Left ventricle myocardium inferior (tissue), 1 donor: ENCODE measurements around the gene SLC12A3. TPM values are rescaled to one million over a fixed set of nuclear protein-coding genes. Genes with fewer than 3 reads are reported as not detected.

Experiments
- DNase-seq: peaks from one replicate; pipeline ENCODE4 v3.0.0-alpha.2; 2020
- H3K27ac ChIP-seq: fragments of 200-600 bp; replicated peaks from 2 replicates; pipeline ENCODE4 v1.8.0; 2021
- H3K27me3 ChIP-seq: fragments of 200-600 bp; 2 replicates; pipeline ENCODE4 v1.8.0; 2021; ENCODE audit warnings: low read depth
- H3K36me3 ChIP-seq: fragments of 200-600 bp; 2 replicates; pipeline ENCODE4 v1.8.0; 2021
- H3K4me1 ChIP-seq: fragments of 200-600 bp; 2 replicates; pipeline ENCODE4 v1.8.0; 2021
- H3K4me3 ChIP-seq: fragments of 200-600 bp; 2 replicates; pipeline ENCODE4 v1.8.0; 2021; ENCODE audit warnings: mild to moderate bottlenecking, moderate library complexity
- H3K9me3 ChIP-seq: fragments of 200-600 bp; replicated peaks from 2 replicates; pipeline ENCODE4 v1.8.0; 2021
- CTCF ChIP-seq: fragments of 200-600 bp; IDR thresholded peaks from 2 replicates; pipeline ENCODE4 v1.8.0; 2021; ENCODE audit warnings: antibody characterized with exemption, mild to moderate bottlenecking, borderline replicate concordance
- intact Hi-C: fragments of 100-400 bp; cut with micrococcal nuclease; formaldehyde crosslinking; loops from one replicate; pipeline ENCODE4 v1.11.0; 2022
- total RNA-seq: library from RNA; stranded (reverse); fragmentation: NEBNext Ultra II Directional; extraction: Animal tissue kit (Norgen Biotek cat#: 25700); gene quantifications from one replicate; pipeline ENCODE4 v1.2.1, GENCODE V29; 2021
- donor health status: DM: no; HTN: yes; CAD: no; lungs with severe emphysema.

Gene SLC12A3
- total RNA-seq, 1 donor from 2014 or later, result not detected

- no peak overlapping the region for H3K4me3 ChIP-seq
- no peaks in the 10 kb centered on the region for H3K9me3 ChIP-seq
- intact Hi-C loops, result no loop called here
- DNase-seq, result no peak
- H3K27me3 ChIP-seq, result no peaks in the 10 kb centered on the region
- H3K27ac ChIP-seq, result no peak overlapping the region
- TF ChIP-seq CTCF, result no peak
- H3K4me1 ChIP-seq, result peaks cover 9% of the 10 kb centered on the region
- no peaks in the 10 kb centered on the region for H3K36me3 ChIP-seq
These were observed 5.4 kb downstream of the SLC12A3 start for GRCh38 chr16:56870276-56870888.

GRCh38 chr16:56871172-56871593 is 6.2 kb downstream of the SLC12A3 start:
- Histone ChIP-seq H3K4me1 (peaks cover 9% of the 10 kb centered on the region), H3K4me3 (no peak overlapping the region), H3K36me3 (no peaks in the 10 kb centered on the region), H3K27ac (no peak overlapping the region), H3K9me3 (no peaks in the 10 kb centered on the region), H3K27me3 (no peaks in the 10 kb centered on the region)
- intact Hi-C loops, result no loop called here
- no peak for TF ChIP-seq CTCF
- DNase-seq, result no peak

- intact Hi-C loops, result no loop called here
- TF ChIP-seq CTCF, result no peak
- no peaks in the 10 kb centered on the region for H3K4me1 ChIP-seq
- no peaks in the 10 kb centered on the region for H3K9me3 ChIP-seq
- no peaks in the 10 kb centered on the region for H3K27me3 ChIP-seq
- peak; percentile 26 for DNase-seq
- no peak overlapping the region for H3K4me3 ChIP-seq
- no peaks in the 10 kb centered on the region for H3K36me3 ChIP-seq
- no peak overlapping the region for H3K27ac ChIP-seq
These were observed 7.9 kb downstream of the SLC12A3 start for GRCh38 chr16:56872863-56873391.

GRCh38 chr16:56874800-56875199 is 9.8 kb downstream of the SLC12A3 start:
- H3K9me3 ChIP-seq, result no peaks in the 10 kb centered on the region
- intact Hi-C loops, result no loop called here
- TF ChIP-seq CTCF, result no peak

GRCh38 chr16:56876048-56876447 is 11.0 kb downstream of the SLC12A3 start:
- Histone ChIP-seq H3K9me3 (no peaks in the 10 kb centered on the region), H3K36me3 (no peaks in the 10 kb centered on the region), H3K4me1 (no peaks in the 10 kb centered on the region), H3K4me3 (no peak overlapping the region), H3K27ac (no peak overlapping the region), H3K27me3 (no peaks in the 10 kb centered on the region)
- no peak for DNase-seq
- no peak for TF ChIP-seq CTCF
- intact Hi-C loops, result no loop called here

More at GRCh38 chr16:56874800-56875199, 9.8 kb downstream of the SLC12A3 start:
- no peak overlapping the region for H3K4me3 ChIP-seq
- H3K27me3 ChIP-seq, result no peaks in the 10 kb centered on the region
- H3K36me3 ChIP-seq, result no peaks in the 10 kb centered on the region
- H3K4me1 ChIP-seq, result no peaks in the 10 kb centered on the region
- no peak for DNase-seq
- H3K27ac ChIP-seq, result no peak overlapping the region
